ENCODE measurements around the gene MAMSTR.

- no peak for TF ChIP-seq CTCF (IDR thresholded peaks at IDR 0.05)
- no peak for TF ChIP-seq ZFX (IDR thresholded peaks at IDR 0.05; ENCODE audit: borderline replicate concordance)
These were observed 20.1 kb upstream of the MAMSTR start for GRCh38 chr19:48739404-48740163.
